Stimulated activated CD8-positive, alpha-beta memory T cell treated with anti-CD3 and anti-CD28 coated beads, Interleukin-4, amount 100 ng/mL, for 1 hour (primary cell): ENCODE results near the gene ENTREP1.
A peak's percentile ranks its signal among the peaks of the same experiment; 100 is the strongest.
"Not testable (repeated sequence)": the region's sequence is repeated elsewhere in the genome, so short reads cannot be mapped to it uniquely, and the experiment has no call there.

Experiments
- DNase-seq, 2 donors: peaks; one replicate each; pipeline ENCODE4 v3.0.0-alpha.2; 2020; ENCODE audit warnings: low read depth in 2 of 2, low spot score in 1 of 2

Gene ENTREP1

DNA sequence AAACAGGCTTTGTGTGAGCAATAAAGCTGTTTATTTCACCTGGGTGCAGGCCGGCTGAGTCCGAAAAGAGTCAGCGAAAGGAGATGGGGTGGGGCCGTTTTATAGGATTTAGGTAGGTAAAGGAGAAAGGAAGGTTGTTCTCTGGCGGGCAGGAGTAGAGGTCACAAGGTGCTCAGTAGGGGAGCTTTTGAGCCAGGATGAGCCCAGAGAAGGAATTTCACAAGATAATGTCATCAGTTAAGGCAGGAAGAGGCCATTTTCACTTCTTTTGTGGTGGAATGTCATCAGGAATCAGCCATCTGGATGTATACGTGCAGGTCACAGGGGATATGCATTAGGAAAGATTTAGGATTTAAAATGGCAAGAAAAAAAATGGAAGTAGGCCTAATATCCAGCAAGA is 84.9 kb downstream of the ENTREP1 start:
- DNase-seq, result not testable (repeated sequence)

DNA sequence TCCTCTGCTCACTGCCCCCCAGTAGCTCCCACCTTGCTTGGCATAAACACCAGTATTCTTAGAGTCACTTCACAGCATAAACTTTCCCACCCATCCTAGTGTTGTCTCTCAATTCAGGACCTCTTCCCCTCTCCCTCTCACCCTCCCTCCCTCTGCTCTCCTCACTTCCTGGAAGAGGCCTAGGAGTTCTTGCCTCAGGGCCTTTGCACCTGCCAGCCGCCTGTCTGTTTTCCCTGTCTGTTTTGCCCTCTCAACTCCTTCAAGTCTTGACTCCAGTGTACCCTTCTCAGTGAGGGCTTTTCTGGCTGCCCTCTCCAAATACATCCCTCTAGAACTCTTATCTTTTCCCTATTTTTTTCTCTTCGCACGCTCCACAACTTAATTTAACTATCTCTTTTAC is 86.2 kb downstream of the ENTREP1 start:
- no peak for DNase-seq

DNA sequence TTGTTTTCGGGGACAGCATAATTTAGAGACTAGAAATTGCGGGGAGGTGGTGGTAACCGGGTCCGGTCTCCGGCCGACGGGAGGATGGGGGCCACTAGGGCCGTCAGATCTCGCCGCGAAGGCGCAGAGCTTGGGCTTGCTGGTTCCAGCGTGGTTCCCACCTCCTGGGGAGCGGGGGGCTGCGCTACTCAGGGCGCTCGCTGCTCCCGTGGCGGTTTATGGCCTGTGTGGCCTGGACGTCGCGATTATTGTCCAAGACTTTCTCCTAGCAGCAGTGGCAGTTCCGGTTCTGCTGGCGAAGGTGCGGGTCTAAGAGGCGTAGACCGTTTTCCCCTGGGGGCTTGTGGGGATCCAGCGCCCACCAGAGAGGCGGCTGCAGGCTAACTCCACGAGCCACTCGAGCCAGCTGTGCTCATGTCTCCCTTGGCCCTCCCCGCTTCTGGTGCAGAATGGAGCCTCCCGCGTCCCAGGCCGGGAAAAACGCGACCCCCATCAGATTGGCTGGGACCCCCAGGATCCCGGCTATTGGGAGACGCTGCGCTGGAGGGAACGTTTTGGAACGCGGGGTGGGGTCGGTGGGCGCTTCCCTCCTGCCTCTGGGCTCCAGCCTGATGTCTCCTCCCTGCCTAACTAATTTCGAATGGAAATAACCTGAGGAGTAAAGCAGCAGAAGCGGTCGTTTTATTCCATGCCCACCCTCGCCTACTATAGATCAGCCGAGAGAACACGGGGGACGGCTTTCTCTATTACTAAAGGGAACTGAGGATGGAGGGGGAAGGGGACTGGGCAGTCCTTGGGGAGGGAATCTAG is 87.1 kb downstream of the ENTREP1 start:
- no peak for DNase-seq

DNA sequence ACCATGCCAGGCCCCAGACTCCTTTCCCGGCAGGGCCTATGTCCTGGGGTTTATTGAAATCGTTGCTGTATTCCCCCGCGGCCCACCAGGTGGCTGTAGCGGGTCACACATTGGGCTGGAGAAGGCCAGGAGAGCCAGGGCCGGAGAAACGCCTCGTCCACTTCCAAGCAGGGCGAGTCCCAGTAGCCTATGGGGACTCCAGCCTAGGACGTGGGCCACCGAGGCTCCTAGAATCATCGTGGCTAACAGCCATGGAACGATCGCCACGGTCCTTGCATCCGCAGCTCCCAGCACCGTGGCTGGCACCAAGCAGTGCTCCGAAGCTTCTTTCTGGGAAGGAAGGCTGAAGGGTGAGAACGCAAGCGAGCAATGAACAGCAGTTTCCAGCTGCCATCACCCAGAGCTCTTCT is 87.7 kb downstream of the ENTREP1 start:
- DNase-seq, result no peak

DNA sequence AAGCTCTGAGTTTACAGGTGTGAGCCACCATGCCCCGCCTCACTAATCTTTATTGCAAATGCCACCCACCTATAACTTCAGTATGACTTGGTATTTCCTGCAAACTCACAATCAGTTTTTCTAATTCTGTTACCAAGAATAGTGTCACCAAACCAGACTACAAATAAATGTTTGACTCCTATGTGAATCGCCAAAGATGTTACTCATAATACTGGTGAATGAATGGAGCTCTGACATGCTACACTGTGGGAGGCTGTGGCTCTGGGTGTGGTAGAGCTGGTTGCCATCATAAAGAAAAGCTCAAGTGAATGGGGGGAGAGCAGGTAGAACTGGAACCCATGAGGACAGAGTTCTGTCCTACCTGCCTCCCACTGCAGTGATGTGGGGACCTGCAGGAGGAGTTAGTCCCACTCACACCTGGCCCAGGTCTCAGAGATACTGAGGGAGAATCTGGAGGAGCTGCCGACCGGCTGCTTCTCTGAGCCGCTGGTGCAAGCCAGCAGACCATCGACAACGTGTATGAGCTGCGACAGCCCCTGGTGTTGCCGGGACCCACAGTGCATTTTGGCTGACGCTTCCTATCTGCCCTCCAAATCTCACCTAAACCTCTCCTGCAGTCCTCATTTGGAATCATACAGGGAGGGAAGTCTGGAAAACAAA is 95.7 kb downstream of the ENTREP1 start:
- no peak for DNase-seq

DNA sequence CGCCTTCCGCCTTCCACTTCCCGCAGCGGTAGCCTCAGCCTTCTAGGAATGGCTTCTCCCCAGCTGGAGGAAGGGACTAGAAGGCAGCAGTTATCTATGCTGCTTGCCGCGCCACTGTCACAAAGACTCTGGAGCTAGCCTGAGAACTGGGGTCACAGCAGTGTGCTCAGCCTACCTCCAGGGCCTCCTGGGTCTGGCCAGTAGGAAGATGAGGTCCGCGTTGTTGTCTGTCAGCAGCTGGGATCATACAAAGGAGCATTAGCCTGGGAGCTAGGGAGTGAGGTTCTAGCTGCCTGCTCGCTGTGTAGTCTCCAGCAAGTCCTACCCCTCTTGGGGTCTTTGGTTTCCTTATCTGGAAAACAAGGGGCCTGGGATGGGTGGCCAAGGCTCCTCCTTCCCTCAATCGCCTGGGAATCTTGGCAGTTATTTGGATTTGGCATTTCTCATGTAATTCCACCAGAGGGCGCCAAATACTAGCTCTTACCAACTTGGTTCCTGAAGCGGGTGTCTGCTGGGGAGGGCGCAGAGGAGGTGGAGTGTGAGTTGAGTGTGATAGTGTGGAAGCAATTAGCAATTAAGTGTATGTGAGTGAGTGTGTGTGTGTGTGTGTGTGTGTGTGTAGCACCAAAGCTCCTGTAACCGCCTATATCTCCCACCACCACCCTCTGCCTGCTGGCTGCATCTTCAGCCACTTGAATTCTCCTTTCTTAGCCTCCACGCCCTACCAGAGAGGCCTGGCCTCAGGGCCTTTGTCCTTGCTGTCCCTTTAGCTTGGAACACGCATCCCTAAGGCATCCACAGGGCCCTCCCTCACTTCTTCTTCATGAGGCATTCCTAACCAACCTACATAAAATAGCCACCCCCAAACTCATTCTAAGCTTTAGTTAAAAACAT is 97.1 kb downstream of the ENTREP1 start:
- peak in 1 of 2 donors; percentile 6 for DNase-seq

DNA sequence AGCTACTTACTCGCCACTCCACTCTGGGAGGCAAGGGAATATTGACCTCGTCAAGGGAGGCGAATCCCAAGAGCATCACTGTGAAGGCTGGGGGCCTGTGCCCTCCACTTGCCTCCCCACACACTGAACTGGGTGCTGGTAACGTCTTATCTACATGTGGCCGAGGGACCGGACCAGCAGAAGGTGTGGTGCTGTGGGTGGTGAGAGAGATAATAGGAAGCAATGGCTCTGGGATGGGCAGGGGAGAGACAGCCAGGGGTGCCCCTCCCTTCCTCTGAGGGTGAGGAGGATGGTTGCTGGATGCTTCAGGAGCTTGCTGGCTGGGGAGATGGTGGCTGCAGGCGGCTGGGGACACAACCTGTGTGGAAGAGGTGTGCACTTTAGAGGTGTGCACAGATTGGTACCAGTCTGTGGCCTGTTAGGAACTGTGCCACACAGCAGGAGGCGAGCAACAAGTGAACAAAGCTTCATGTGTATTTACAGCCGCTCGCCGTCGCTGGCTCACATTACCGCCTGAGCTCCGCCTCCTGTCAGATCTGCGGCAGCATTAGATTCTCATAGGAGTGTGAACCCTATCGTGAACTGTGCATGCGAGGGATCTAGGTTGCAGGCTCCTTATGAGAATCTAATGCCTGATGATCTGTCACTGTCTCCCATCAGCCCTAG is 100.3 kb downstream of the ENTREP1 start:
- no peak for DNase-seq

DNA sequence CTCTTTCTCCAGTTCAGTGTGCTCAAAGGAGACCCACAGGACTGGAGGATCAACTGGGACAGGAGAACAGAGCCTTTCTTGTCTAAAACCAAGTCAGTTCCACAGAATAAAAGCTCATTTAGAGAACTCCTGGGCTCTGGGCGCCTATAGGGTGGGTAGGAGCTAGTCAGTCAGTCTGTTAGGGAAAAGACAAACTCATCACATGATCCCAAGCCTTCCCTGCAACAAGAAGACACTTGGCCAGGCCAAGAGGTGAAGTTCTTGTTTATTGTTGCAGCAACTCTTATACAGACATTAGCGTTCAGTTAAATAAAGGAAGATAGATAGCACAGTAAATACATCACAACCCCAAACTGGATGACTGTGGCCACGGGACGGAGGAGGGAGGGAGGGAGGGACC is 102.3 kb downstream of the ENTREP1 start:
- DNase-seq, result no peak

DNA sequence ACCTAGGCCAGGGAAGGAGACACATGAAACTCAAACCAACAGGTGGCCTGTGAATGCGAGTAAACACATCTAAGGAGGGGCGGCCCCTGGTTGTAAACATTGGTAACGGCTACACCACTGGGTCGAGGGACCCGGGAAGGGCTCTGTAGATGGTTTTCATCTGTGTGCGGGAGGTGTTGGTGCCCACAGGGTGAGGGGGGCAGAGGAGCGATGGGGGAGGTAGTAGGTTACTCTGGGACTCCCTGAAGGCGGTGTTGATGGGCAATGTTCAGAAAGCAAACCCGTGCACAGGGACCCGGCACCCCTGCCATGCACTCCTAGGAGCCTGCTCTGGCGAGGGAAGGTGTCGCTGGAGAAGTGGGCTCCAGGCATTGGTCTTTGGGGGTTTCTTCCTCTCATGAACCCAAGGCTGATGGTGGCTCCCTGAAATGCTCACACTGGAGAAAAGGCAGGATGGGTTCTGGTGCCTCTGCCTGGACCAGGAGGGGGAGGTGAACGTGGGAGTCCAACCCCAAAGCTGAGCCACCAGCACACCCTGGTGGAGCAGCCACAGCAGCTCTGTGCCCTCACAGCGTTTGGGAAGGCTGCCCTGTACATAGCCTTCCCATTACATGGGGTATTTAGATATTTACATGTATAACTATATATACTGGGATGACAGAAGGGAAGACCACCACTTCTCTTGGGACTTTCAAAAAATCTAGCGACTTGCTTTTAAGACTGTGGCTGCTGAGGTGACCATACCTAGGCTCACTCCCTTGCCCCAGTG is 103.2 kb downstream of the ENTREP1 start:
- no peak for DNase-seq

DNA sequence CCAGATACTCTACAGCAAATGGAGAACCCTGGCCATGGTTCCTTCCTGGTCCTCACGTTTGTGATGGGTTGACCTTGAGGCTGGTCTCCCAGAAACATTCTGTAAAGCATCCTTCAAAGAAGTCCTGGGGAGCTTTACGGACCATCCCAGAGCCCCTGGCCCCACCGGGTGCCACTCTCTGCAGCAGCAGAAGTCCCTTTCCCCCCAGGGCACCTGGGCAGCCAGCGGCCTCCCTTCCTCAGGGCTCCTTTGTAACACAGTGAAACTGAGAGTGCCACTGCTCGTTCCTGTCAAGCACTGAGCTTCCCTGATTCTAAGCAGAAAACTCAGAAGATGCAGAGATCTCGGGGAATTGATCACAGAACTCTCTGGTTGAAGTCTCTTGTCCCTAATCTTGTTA is 104.3 kb downstream of the ENTREP1 start:
- no peak for DNase-seq

DNA sequence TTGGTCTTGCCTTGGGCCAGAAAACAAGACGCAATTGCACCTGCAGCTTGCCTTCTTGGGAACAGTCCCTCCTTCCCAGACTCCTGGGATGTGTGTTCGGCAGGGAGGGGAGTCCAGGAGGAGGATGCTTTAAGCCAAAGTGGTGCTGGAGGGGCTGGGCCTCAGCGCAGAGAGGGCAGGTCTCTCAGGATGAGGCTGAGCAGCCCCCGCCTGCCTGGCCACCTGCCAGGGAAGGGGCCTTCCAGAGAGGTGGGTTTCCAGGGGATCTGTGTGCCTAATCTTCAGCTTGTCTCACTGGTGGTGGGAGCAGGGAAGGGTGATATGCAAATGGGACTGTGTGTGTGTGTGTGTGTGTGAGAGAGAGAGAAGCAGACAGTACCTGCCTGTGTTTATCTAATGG is 105.2 kb downstream of the ENTREP1 start:
- no peak for DNase-seq

DNA sequence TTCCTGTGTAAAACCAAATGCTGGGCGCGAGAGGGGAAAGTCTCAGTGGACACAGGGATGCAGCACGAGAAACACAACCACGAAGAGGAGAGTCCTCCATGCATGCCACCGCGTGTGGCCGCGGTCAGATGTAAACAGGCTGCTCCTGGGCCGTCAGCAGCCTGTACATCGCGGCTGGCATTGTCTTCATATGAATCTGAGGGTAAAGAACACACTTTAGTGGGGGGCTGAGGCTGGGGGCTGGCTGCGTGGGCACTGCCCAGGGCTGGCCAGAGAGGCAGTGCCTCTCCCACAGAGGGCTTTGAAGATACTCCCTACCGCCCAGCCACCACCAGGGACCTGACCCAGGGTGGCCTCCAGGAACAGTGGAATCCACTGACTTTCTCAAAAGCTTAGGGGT is 106.2 kb downstream of the ENTREP1 start:
- no peak for DNase-seq

DNA sequence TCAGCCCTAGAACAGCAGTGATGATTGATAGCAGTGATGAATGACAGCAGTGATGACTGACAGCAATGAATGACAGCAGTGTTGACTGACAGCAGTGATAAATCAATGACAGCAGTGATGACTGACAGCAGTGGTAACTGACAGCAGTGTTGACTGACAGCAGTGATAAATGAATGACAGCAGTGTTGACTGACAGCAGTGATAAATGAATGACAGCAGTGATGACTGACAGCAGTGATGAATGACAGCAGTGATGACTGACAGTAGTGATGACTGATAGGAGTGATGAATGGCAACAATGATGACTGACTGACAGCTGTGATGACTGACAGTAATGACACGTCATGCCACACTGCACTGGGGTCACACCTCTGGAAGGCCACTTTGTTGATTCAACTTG is 106.8 kb downstream of the ENTREP1 start:
- DNase-seq, result no peak

DNA sequence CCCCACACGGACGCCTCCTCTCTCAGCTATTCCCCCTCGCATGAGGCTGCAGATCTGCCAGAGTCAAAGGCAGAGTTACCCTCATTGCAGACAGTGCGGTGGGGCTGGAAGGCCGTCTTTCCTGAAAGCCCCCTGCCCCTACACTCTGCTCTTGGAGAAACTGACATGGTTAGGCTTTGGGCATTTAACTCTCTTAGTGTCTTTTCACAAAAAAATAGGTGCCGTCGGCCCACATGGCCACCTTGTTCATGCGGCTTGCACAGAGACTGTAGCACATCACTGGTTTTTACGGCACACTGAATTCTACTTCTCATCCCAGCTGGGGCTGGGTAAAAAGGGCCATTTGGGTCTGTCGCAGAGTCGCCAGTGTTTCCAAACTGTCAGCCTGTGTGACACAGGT is 107.6 kb downstream of the ENTREP1 start:
- no peak for DNase-seq

DNA sequence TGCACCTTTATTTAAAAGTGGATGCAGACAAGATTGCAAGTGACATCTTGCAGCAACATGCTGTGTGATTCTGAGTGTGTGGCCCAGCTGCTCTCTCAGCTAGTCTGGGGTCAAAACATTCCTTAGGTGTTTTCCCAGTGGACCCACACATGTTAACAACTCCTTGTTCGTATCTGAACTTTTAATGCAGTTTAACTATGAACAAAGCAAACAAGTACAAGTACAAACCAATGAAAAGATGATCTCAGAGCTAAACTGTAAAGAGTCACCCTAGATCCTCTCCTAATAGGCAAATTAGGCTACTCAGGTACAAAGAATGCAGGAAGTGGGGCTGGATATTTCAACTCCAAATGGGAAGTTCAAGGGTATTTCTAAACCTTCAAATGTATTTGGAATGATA is 108.4 kb downstream of the ENTREP1 start:
- no peak for DNase-seq

DNA sequence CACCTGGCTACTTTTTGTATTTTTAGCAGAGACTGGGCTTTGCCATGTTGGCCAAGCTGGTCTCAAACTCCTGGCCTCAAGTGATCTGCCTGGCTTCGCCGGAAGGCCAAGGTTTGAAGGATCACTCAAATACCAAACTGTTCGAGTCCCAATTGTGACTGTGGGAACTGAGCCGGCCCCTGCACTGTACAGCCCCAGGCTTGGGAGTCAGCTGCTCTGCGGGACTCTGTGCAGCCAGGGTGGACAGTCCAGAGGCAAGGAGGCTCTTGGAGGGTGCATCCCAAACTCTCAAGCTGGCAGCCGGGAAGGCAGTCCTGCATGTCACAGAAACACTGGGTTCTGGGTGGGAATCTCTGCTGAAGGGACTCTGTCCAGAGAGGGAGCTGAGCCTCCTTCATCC is 109.0 kb downstream of the ENTREP1 start:
- no peak for DNase-seq

DNA sequence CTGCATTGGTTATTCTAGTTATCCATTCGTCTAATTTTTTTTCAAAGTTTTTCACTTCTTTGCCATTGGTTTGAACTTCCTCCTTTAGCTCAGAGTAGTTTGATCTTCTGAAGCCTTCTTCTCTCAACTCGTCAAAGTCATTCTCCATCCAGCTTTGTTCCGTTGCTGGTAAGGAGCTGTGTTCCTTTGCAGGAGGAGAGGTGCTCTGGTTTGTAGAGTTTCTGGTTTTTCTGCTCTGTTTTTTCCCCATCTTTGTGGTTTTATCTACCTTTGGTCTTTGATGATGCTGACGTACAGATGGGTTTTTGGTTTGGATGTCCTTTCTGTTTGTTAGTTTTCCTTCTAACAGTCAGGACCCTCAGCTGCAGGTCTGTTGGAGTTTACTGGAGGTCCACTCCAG is 114.6 kb downstream of the ENTREP1 start:
- DNase-seq, result not testable (repeated sequence)

DNA sequence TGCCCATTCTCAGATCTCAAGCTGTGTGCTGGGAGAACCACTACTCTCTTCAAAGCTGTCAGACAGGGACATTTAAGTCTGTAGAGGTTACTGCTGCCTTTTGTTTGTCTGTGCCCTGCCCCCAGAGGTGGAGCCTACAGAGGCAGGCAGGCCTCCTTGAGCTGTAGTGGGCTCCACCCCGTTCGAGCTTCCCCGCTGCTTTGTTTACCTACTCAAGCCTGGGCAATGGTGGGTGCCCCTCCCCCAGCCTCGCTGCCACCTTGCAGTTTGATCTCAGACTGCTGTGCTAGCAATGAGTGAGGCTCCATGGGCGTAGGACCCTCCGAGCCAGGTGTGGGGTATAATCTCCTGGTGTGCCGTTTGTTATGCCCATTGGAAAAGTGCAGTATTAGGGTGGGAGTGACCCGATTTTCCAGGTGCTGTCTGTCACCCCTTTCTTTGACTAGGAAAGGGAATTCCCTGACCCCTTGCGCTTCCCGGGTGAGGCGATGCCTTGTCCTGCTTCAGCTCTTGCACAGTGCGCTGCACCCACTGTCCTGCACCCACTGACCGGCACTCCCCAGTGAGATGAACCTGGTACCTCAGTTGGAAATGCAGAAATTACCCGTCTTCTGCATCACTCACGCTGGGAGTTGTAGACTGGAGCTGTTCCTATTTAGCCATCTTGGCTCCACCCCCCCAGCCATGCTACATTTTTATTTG is 115.4 kb downstream of the ENTREP1 start:
- DNase-seq, result not testable (repeated sequence)
